NCI-H2196 treated with DMSO at 0.1 percent for 48 hours (cell line): ENCODE measurements around the gene UBQLN4.
A peak's percentile ranks its signal among the peaks of the same experiment; 100 is the strongest.
"Not testable (repeated sequence)": the region's sequence is repeated elsewhere in the genome, so short reads cannot be mapped to it uniquely, and the experiment has no call there.

ENCODE experiments used
- DNase-seq: peaks from one replicate; lab custom pipeline; 2025; ENCODE audit not compliant: unreplicated experiment; lab: John Stamatoyannopoulos, UW

UBQLN4 gene

DNA sequence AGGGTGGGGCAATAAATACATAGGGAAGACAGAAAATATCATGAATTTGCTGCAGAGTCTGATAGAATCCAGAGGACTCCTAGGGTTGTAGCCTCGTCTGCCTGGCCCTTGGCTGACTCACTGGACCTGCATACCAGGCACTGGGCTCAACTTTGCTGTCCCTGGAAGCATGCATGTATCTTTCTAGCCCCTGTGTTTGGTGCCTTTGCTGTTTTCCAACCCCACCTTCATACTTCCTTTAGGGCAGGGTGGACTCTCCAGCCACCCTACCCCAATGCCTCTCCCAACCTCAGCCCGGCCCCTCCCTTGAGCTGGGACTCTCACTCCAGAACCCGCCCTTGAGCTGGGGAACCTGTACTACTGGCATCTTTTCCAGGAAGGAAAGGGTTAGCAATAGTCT lies 8.6 kb upstream of the UBQLN4 start:
- no peak for DNase-seq

GRCh38 chr1:156060937-156061636 lies 7.5 kb upstream of the UBQLN4 start, which contains the start of gene RAB25:
Gene RAB25 (plus strand): TSS chr1:156061160. CDS start chr1:156061401, 241 bp downstream.
- DNase-seq, result peak; percentile 68

- no peak for DNase-seq
These were observed 2.8 kb upstream of the UBQLN4 start for GRCh38 chr1:156056326-156056849.

DNA sequence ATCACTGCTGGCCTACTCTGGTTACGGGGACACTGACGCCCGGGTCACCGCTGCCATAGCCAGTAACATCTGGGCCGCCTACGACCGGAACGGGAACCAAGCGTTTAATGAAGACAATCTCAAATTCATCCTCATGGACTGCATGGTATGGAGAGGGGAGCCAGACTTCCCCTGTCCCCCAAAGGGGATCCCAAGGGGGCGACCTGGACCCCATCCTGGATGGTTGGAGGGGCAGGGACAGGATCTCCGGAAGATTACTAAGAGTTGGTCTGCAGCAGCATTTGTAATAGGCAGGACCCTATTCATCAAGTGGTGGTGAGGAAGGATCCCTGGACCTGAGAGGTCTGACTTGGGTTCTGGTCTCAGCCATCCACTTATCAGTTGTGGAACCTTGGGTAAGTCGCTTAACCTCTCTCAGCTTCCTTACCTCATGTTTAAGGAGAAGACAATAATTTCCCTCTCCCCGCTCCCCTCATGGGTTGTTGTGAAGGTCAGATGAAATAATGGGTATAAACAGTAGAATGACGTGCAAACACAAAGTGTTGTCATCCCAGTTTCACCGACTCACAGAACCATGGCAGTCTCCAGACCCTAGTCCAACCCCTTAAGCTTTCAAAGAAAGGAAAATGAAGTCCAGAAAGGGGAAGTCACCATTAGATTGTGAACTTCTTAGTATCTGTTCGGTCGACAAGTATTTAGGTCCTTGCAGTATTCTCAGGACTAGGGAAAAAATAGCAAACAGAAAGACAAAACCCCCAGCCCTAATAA lies 1.9 kb upstream of the UBQLN4 start:
- no peak for DNase-seq

GRCh38 chr1:156054500-156055280 lies 1.1 kb upstream of the UBQLN4 start, which contains the start of gene LAMTOR2:
Gene LAMTOR2 (plus strand): TSS chr1:156054782. CDS start chr1:156054890, 108 bp downstream.
- DNase-seq, result peak; percentile 96

- peak; percentile 28 for DNase-seq
These were observed 483 bp downstream of the UBQLN4 start for GRCh38 chr1:156052862-156053767.

GRCh38 chr1:156051011-156051725 lies 2.4 kb downstream of the UBQLN4 start:
- DNase-seq, result no peak

DNA sequence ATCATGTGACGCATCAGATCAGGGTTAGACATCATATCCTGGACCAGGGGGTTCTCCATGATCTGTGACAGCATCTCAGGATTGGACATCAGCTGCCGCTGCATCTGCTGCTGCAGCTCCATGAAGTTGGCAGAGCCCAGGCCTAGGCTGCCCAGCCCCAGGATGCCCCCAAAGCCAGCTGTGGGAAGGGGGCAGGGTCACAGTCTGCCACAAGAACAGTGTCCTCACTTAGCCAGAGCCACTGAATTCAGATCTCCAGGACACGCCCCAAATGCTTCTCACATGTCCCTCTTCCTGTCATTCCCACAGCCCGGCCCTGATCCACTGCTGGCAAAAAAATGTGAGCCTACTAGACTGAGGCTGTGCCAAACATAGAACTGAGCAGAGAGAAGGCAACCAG lies 3.2 kb downstream of the UBQLN4 start:
- no peak for DNase-seq

- no peak for DNase-seq
These were observed 4.8 kb downstream of the UBQLN4 start for GRCh38 chr1:156048663-156049258.

DNA sequence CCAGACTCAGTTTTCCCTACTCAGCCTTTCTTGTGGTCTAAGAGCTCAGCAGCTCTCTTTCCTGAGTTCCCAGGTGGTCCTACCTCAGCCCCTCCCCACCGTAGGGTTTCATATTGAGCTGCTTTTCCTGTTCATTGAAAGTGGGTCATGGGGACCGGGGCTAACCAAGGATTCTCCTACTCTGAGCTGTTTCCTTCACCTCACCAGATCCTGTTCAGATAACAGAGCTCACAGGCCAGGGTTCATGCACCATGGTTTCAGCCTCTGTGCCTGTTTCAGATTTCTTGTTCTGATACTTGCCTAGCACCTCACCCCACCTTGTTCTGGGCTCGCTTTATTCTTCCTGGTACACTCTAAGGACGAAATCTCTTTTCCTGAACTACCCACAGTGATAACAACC lies 8.5 kb downstream of the UBQLN4 start:
- DNase-seq, result no peak

DNA sequence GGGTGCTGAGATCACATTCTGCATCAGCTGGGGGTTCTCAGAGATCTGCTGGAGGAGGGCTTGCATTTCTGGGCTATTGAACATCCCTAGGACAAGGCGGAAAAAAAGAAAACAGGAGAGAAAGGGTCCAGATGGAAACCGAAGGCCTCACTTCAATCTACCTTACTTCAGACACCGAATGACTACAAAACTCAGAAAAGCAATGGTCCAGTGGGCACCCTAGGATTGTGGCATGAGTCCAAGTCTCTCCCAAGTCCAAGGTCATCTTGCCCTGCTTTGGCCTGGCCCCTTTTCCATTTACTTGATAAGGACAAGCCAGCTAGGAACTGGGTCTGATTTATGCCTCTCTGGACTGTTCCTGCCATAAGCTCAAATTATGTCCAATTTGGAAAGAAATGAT lies 10.8 kb downstream of the UBQLN4 start:
- no peak for DNase-seq

- DNase-seq, result not testable (repeated sequence)
These were observed 18.6 kb downstream of the UBQLN4 start for GRCh38 chr1:156034991-156035390.

GRCh38 chr1:156033011-156033410 lies 20.6 kb downstream of the UBQLN4 start:
- DNase-seq, result no peak

DNA sequence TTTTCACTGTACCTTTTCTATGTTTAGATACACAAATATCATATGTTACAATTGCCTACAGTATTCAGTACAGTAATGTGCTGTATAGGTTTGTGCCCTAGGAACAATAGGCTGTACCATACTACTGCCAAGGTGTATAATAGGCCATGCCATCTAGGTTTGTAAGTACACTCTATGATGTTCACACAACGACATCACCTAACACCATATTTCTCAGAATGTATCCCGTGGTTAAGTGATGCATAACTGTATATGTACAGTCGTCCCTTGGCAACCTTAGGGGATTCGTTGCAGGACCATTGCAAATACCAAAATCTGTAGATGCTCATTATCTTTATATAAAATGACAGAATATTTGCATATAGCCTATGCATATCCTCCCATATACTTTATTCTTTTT lies 27.0 kb downstream of the UBQLN4 start:
- no peak for DNase-seq

GRCh38 chr1:156025876-156026275 lies 27.7 kb downstream of the UBQLN4 start:
- DNase-seq, result no peak

GRCh38 chr1:156024801-156025200 lies 28.8 kb downstream of the UBQLN4 start:
- DNase-seq, result no peak

- no peak for DNase-seq
These were observed 31.6 kb downstream of the UBQLN4 start for GRCh38 chr1:156021954-156022353.

- DNase-seq, result no peak
These were observed 32.5 kb downstream of the UBQLN4 start for GRCh38 chr1:156021093-156021428.
